ENCODE results near the gene BMP6.
A peak's percentile ranks its signal among the peaks of the same experiment; 100 is the strongest.
"Not testable (repeated sequence)": the region's sequence is repeated elsewhere in the genome, so short reads cannot be mapped to it uniquely, and the experiment has no call there.

BMP6 gene

GRCh38 chr6:7886132-7886531, 160.2 kb downstream of the BMP6 start:
- DNase-seq (no peak), ATAC-seq (no peak)
- H3K27ac Mint-ChIP-seq: no peak overlapping the region
- H3K27me3 Mint-ChIP-seq: no peaks in the 10 kb centered on the region
- H3K4me1 Mint-ChIP-seq: no peaks in the 10 kb centered on the region
- no peak overlapping the region for H3K4me3 Mint-ChIP-seq
- H3K9me3 Mint-ChIP-seq: no peaks in the 10 kb centered on the region

- no peaks in the 10 kb centered on the region for H3K4me1 Mint-ChIP-seq
- DNase-seq (no peak), ATAC-seq (no peak)
- no peaks in the 10 kb centered on the region for H3K27me3 Mint-ChIP-seq
- H3K4me3 Mint-ChIP-seq: no peak overlapping the region
- no peaks in the 10 kb centered on the region for H3K9me3 Mint-ChIP-seq
- H3K27ac Mint-ChIP-seq: no peak overlapping the region
These were observed 161.5 kb downstream of the BMP6 start for GRCh38 chr6:7887278-7887991.

DNA sequence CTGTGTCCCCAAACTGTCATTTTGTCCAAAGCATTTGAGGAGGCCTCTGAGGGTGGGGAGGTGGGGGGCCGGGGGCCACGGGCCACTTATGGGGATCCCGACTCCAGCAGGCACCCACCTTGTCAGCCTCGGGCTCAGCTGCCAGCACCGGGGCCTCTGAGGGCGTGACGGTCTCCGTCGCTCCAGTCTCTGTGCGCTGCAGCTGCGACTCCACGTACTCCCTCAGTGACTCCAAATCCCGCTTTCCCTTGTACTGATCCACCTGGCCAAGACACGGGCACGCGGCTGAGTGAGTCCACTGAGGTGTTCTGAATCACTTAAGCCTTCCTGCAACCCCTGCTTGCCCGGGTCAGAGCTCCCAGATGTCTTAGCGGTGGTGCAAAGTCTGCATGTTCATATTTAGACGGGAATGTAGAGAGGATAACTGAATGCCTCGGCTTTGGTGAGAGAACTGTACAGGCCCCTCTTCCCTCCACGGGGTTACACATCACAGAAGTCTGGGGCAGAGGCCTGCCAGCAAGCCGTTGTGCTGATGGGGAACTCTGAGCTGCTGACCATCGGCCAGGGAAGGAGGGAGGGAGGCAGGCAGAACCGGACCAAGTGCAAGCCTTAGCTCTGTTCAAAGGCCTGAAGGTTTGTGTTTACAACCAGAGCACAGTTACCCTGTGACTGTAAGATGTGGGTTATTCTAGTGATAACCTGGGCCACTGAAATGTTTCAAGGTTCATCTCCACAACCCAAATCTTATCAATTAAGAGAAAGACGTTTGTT, 162.9 kb downstream of the BMP6 start:
- Mint-ChIP-seq H3K27me3 (no peaks in the 10 kb centered on the region), H3K4me3 (no peak overlapping the region), H3K27ac (peak overlapping the region in 1 of 2 donors; percentile 67), H3K9me3 (no peaks in the 10 kb centered on the region), H3K4me1 (no peaks in the 10 kb centered on the region)
- ATAC-seq (no peak), DNase-seq (no peak)

- H3K27ac Mint-ChIP-seq: peak overlapping the region in 1 of 2 donors; percentile 67
- DNase-seq (no peak), ATAC-seq (no peak)
- no peak overlapping the region for H3K4me3 Mint-ChIP-seq
- no peaks in the 10 kb centered on the region for H3K4me1 Mint-ChIP-seq
- no peaks in the 10 kb centered on the region for H3K27me3 Mint-ChIP-seq
- no peaks in the 10 kb centered on the region for H3K9me3 Mint-ChIP-seq
These were observed 165.4 kb downstream of the BMP6 start for GRCh38 chr6:7891078-7891872.

GRCh38 chr6:7892367-7892766, 166.5 kb downstream of the BMP6 start:
- H3K9me3 Mint-ChIP-seq, H3K27me3 Mint-ChIP-seq, H3K27ac Mint-ChIP-seq, ATAC-seq, H3K4me1 Mint-ChIP-seq, H3K4me3 Mint-ChIP-seq, DNase-seq: not testable (repeated sequence)

DNA sequence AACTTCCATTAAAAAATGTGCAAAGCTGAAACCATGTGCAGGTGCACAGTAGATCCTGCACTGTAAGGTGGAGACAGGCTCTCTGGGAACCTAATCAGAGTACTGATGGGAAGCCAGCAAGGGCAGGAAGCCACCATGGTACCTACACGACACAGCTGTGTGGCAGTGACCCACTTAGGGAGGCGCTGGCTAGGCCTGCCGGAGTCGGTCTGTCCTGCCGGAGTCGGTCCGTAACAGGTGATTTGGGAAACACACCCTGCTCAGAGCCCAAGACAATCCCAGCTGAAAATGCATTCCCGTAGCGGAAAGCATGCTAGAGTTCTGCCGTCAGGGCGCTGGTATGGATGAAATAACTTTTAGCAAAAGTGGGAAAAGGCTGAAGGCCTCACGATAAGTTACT, 167.4 kb downstream of the BMP6 start:
- no peak for ATAC-seq
- H3K27ac Mint-ChIP-seq: no peak overlapping the region

GRCh38 chr6:7894262-7895124, 168.6 kb downstream of the BMP6 start:
- H3K27ac Mint-ChIP-seq: no peak overlapping the region

More for the DNA sequence above, 167.4 kb downstream of the BMP6 start:
- no peaks in the 10 kb centered on the region for H3K27me3 Mint-ChIP-seq
- no peaks in the 10 kb centered on the region for H3K9me3 Mint-ChIP-seq
- H3K4me1 Mint-ChIP-seq: no peaks in the 10 kb centered on the region
- no peak overlapping the region for H3K4me3 Mint-ChIP-seq
- no peak for DNase-seq

GRCh38 chr6:7895125-7895423, 169.2 kb downstream of the BMP6 start:
- H3K4me3 Mint-ChIP-seq: no peak overlapping the region
- H3K9me3 Mint-ChIP-seq: no peaks in the 10 kb centered on the region
- no peaks in the 10 kb centered on the region for H3K4me1 Mint-ChIP-seq
- no peaks in the 10 kb centered on the region for H3K27me3 Mint-ChIP-seq
- ATAC-seq: no peak
- no peak overlapping the region for H3K27ac Mint-ChIP-seq
- DNase-seq: no peak

More at GRCh38 chr6:7894262-7895124, 168.6 kb downstream of the BMP6 start:
- H3K4me1 Mint-ChIP-seq: no peaks in the 10 kb centered on the region
- H3K27me3 Mint-ChIP-seq: no peaks in the 10 kb centered on the region
- H3K4me3 Mint-ChIP-seq: no peak overlapping the region
- ATAC-seq (no peak), DNase-seq (no peak)
- H3K9me3 Mint-ChIP-seq: no peaks in the 10 kb centered on the region

DNA sequence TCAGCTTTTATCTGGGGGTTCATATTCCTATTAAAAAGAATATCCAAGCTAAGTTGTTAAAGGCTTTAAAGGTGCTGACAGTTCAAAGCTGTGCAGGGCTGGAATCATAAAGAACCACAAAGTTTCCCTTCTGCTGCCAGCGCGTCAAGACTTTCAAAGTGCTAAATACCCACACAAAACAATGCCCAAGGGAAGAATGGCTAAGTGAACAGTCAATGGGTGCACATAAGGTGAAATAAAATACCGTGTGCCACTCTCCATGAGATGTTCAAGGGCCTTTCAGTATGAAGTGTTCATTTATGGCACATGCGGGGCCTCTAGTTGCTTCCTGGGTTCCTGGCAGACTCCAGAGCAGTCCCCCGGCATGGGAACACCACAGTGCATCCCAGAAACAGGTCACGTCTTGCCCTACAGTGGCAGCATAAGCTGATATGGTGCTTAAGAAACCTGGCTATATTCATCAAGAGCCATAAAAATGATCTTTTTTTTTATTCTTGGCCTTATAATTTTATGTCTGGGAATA, 170.6 kb downstream of the BMP6 start:
- Mint-ChIP-seq H3K4me3 (no peak overlapping the region), H3K9me3 (no peaks in the 10 kb centered on the region), H3K27me3 (no peaks in the 10 kb centered on the region), H3K27ac (no peak overlapping the region), H3K4me1 (no peaks in the 10 kb centered on the region)
- DNase-seq (no peak), ATAC-seq (no peak)

GRCh38 chr6:7897461-7898192, 171.7 kb downstream of the BMP6 start:
- Mint-ChIP-seq H3K4me1 (no peaks in the 10 kb centered on the region), H3K9me3 (no peaks in the 10 kb centered on the region), H3K27me3 (no peaks in the 10 kb centered on the region), H3K4me3 (no peak overlapping the region), H3K27ac (no peak overlapping the region)
- DNase-seq (no peak), ATAC-seq (no peak)

- H3K27ac Mint-ChIP-seq: peak overlapping the region in 1 of 2 donors; percentile 20
- H3K27me3 Mint-ChIP-seq, H3K4me1 Mint-ChIP-seq, ATAC-seq, H3K4me3 Mint-ChIP-seq, H3K9me3 Mint-ChIP-seq, DNase-seq: not testable (repeated sequence)
These were observed 172.3 kb downstream of the BMP6 start for GRCh38 chr6:7898193-7898586.

DNA sequence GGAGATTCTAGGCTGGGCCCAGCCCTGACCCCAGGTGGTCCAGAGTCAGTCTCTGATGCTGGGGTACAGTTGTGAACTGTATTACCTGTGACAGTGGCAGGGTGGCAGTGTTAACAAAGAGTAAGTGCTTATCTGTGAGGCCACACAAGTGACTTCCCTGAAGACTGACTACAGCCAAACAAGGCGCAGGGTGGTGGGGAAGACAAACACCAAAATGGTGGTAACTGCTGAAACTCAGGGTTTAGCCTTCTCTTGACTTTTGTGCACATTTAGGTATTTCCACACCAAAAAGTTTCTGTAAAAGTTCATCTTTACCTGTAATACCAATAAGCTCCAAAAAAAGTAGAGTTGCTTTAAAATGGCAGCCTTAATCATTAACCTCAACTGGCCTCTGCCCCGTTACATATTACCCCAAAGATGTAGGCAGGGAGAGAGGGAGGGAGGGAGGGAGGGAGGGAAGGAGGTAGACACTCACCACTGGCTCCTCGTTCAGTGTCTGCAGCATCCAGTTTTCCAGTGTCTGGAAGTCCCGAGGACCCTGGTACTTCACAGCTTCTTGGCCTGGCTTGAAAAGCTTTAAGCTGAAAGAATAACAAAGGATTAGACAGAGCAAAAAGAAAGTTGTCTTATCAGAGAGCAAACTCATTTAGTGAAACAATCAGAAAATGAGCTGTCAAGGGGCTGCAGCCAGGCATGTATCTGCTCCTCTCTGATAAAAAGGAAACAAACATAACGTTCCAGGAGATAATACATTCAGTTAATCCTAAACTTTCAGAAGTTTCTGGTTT, 173.4 kb downstream of the BMP6 start:
- no peaks in the 10 kb centered on the region for H3K9me3 Mint-ChIP-seq
- no peak for DNase-seq
- H3K27ac Mint-ChIP-seq: no peak overlapping the region
- ATAC-seq: peak; percentile 70
- no peaks in the 10 kb centered on the region for H3K4me1 Mint-ChIP-seq
- H3K4me3 Mint-ChIP-seq: no peak overlapping the region
- no peaks in the 10 kb centered on the region for H3K27me3 Mint-ChIP-seq

DNA sequence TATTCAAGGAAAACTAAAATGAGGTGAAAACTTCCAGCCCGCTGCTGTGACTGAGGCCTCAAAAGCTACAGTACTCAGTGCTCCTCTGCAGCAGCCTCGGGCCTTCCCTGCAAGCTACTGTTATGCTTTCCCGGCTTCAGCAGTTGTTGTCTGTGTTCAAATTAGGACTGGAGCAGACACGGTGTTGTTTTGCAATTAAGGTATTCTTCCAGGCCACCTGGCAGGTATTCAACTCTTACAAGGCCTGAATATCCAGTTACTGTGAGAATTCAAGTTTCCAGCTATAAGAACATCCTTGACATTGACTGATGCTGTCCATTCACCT, 174.0 kb downstream of the BMP6 start:
- no peak for DNase-seq
- no peak overlapping the region for H3K4me3 Mint-ChIP-seq
- no peak for ATAC-seq

GRCh38 chr6:7900621-7901020, 174.7 kb downstream of the BMP6 start:
- DNase-seq (no peak), ATAC-seq (no peak)
- no peak overlapping the region for H3K4me3 Mint-ChIP-seq
- no peaks in the 10 kb centered on the region for H3K27me3 Mint-ChIP-seq
- H3K9me3 Mint-ChIP-seq: no peaks in the 10 kb centered on the region
- no peak overlapping the region for H3K27ac Mint-ChIP-seq
- no peaks in the 10 kb centered on the region for H3K4me1 Mint-ChIP-seq

More for the DNA sequence above, 174.0 kb downstream of the BMP6 start:
- Mint-ChIP-seq H3K27ac (no peak overlapping the region), H3K9me3 (no peaks in the 10 kb centered on the region), H3K4me1 (no peaks in the 10 kb centered on the region), H3K27me3 (no peaks in the 10 kb centered on the region)
